ENCODE results near the gene APOBEC3A.
"Not testable (repeated sequence)": the region's sequence is repeated elsewhere in the genome, so short reads cannot be mapped to it uniquely, and the experiment has no call there.

Gene APOBEC3A

GRCh38 chr22:38981005-38981991 lies 23.9 kb downstream of the APOBEC3A start:
- peak overlapping the region; percentile 48 for H3K4me3 ChIP-seq (ENCODE audit: low read depth, low read length)
- peak; percentile 69 for TF ChIP-seq CTCF (IDR thresholded peaks at IDR 0.05; ENCODE audit: borderline replicate concordance, insufficient read depth, low read depth, low read length)

- H3K4me3 ChIP-seq (ENCODE audit: low read depth, low read length), result peak within 1 kb of the TSS; percentile 48
- TF ChIP-seq CTCF (IDR thresholded peaks at IDR 0.05; ENCODE audit: borderline replicate concordance, insufficient read depth, low read depth, low read length), result no peak
Observed at GRCh38 chr22:38981992-38982927, 24.9 kb downstream of the APOBEC3A start, which contains the start of gene APOBEC3B. Gene APOBEC3B (plus strand): TSS chr22:38982347. CDS start chr22:38982454, 107 bp downstream.

- TF ChIP-seq CTCF (IDR thresholded peaks at IDR 0.05; ENCODE audit: borderline replicate concordance, insufficient read depth, low read depth, low read length), result no peak
- H3K4me3 ChIP-seq (ENCODE audit: low read depth, low read length), result no peak overlapping the region
Observed at GRCh38 chr22:38984224-38984623, 26.8 kb downstream of the APOBEC3A start.

- not testable (repeated sequence) for H3K4me3 ChIP-seq (ENCODE audit: low read depth, low read length)
Observed at GRCh38 chr22:38984784-38985757, 27.7 kb downstream of the APOBEC3A start.

GRCh38 chr22:38986629-38987028 lies 29.2 kb downstream of the APOBEC3A start:
- no peak overlapping the region for H3K4me3 ChIP-seq (ENCODE audit: low read depth, low read length)
- no peak for TF ChIP-seq CTCF (IDR thresholded peaks at IDR 0.05; ENCODE audit: borderline replicate concordance, insufficient read depth, low read depth, low read length)

GRCh38 chr22:38987171-38987895 lies 29.9 kb downstream of the APOBEC3A start:
- no peak for TF ChIP-seq CTCF (IDR thresholded peaks at IDR 0.05; ENCODE audit: borderline replicate concordance, insufficient read depth, low read depth, low read length)
- H3K4me3 ChIP-seq (ENCODE audit: low read depth, low read length), result no peak overlapping the region

Data from GM12875 (cell line).